ENCODE results near the gene SH3BP4. TPM values are rescaled to one million over a fixed set of nuclear protein-coding genes. Genes with fewer than 3 reads are reported as not detected.

The SH3BP4 gene
- total and polyA plus RNA-seq, 2 of the 13 experiments (the other 11 are each of a cell fraction or from before 2014, with no cell fraction given), result 34.6 to 99.1 TPM

DNA sequence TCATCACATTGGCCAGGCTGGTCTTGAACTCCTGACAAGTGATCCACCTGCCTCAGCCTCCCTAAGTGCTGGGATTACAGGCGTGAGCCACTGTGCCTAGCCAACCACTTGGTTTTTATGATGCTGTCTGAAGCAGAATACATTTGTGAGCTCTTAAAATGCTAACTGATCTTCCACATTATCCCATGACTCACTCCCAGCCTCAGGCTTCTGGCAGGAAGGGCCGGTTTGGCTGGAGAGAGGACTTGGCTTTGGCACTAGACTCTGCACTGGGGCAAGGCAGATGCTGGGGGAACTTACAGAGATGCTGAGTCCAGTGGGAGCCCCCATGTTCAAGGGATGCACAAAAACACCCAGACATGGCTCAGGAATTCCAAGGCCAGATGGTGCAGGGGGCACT lies 40.5 kb upstream of the SH3BP4 start:
- no peak overlapping the region for H3K4me3 ChIP-seq (replicated peaks in 1 of 3; ENCODE audit: insufficient read depth in 1 of 3, low read depth in 2 of 3, low read length in 3 of 3)
- no peaks in the 10 kb centered on the region for H3K36me3 ChIP-seq (replicated peaks in 1 of 2; ENCODE audit: control insufficient read depth in 1 of 2, insufficient read depth in 2 of 2, low read length in 2 of 2)
- ChIA-PET CTCF (ENCODE audit: low intra/inter-chr PET ratio, low total read pairs) (no interaction called here), POLR2A (no interaction called here)
- ATAC-seq, result no peak; the same call in 2 of the 3 replicates
- in situ Hi-C loops (cut with HindIII; ENCODE audit: extremely low pct_ligation_motif_present, low pct_unique_long_range_greater_than_20kb), result no loop called here
- no peak overlapping the region for H3K4me2 ChIP-seq (ENCODE audit: low read depth, low read length)
- H3K27ac ChIP-seq (ENCODE audit: extremely low read length, insufficient read depth, low read length), result no peak overlapping the region
- WGBS (ENCODE audit: low lambda C conversion rate), result 66% methylated on average over 2 of the region's 2 CpGs
- H3K9me3 ChIP-seq (ENCODE audit: low read length), result no peaks in the 10 kb centered on the region
- intact Hi-C loops (cut with micrococcal nuclease; ENCODE audit: unreplicated experiment), result no loop called here
- no peaks in the 10 kb centered on the region for H3K79me2 ChIP-seq (ENCODE audit: insufficient read depth, low read length)
- peaks cover 31% of the 10 kb centered on the region for H3K4me1 ChIP-seq (ENCODE audit: insufficient read depth, low read length)
- no peak for FAIRE-seq
- H4K20me1 ChIP-seq (ENCODE audit: insufficient read depth, low read length), result no peaks in the 10 kb centered on the region
- H3K27me3 ChIP-seq (ENCODE audit: control insufficient read depth in 1 of 2, insufficient read depth in 2 of 2, low read length in 2 of 2), result peaks cover 0 to 5% of the 10 kb centered on the region in 2 experiments; a peak in 1 of 5 replicates
- H2AFZ ChIP-seq (ENCODE audit: low read length), result no peak overlapping the region
- no peak for TF ChIP-seq SRY (CRISPR knock-in tag; IDR thresholded peaks at IDR 0.05)
- TF ChIP-seq HNRNPLL (IDR thresholded peaks at IDR 0.05; ENCODE audit: low read depth, low read length, poor library complexity, severe bottlenecking), result no peak
- TF ChIP-seq U2AF1 (optimal IDR thresholded peaks at IDR 0.05; ENCODE audit: low read depth, low read length), result no peak
- no peak for TF ChIP-seq ZSCAN25 (CRISPR knock-in tag; IDR thresholded peaks at IDR 0.05)
- no peak for TF ChIP-seq ZNF143 (CRISPR knock-in tag; IDR thresholded peaks at IDR 0.05)
- TF ChIP-seq TOE1 (CRISPR knock-in tag; IDR thresholded peaks at IDR 0.05), result no peak
- TF ChIP-seq HOXA5 (CRISPR knock-in tag; IDR thresholded peaks at IDR 0.05), result no peak
- no peak for TF ChIP-seq ZNF468 (CRISPR knock-in tag; IDR thresholded peaks at IDR 0.05)
- TF ChIP-seq, protein P1, sequence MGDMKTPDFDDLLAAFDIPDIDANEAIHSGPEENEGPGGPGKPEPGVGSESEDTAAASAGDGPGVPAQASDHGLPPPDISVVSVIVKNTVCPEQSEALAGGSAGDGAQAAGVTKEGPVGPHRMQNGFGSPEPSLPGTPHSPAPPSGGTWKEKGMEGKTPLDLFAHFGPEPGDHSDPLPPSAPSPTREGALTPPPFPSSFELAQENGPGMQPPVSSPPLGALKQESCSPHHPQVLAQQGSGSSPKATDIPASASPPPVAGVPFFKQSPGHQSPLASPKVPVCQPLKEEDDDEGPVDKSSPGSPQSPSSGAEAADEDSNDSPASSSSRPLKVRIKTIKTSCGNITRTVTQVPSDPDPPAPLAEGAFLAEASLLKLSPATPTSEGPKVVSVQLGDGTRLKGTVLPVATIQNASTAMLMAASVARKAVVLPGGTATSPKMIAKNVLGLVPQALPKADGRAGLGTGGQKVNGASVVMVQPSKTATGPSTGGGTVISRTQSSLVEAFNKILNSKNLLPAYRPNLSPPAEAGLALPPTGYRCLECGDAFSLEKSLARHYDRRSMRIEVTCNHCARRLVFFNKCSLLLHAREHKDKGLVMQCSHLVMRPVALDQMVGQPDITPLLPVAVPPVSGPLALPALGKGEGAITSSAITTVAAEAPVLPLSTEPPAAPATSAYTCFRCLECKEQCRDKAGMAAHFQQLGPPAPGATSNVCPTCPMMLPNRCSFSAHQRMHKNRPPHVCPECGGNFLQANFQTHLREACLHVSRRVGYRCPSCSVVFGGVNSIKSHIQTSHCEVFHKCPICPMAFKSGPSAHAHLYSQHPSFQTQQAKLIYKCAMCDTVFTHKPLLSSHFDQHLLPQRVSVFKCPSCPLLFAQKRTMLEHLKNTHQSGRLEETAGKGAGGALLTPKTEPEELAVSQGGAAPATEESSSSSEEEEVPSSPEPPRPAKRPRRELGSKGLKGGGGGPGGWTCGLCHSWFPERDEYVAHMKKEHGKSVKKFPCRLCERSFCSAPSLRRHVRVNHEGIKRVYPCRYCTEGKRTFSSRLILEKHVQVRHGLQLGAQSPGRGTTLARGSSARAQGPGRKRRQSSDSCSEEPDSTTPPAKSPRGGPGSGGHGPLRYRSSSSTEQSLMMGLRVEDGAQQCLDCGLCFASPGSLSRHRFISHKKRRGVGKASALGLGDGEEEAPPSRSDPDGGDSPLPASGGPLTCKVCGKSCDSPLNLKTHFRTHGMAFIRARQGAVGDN (CRISPR knock-in tag; IDR thresholded peaks at IDR 0.05), result no peak
- no peak for TF ChIP-seq ARNTL (CRISPR knock-in tag; IDR thresholded peaks at IDR 0.05)
- no peak for TF ChIP-seq BHLHE40 (IDR thresholded peaks at IDR 0.05; ENCODE audit: low read length)
- no peak for TF ChIP-seq BRCA1 (CRISPR knock-in tag; IDR thresholded peaks at IDR 0.05)
- H3K9ac ChIP-seq (ENCODE audit: insufficient read depth, low read depth, low read length), result no peak overlapping the region
- DNase-seq (ENCODE audit: low spot score), result no peak
- BruUV-seq (replicated peaks), result no TSS peak

Measured in HepG2 (cell line).